T-helper 1 cell treated with Interleukin-12 subunit alpha and Interleukin-12 subunit beta and Interleukin-4 antibody, amounts not matched to agents 30 μg/mL and 1 μg/mL, for 36 hours (primary cell): ENCODE data around the gene GTSE1.
A peak's percentile ranks its signal among the peaks of the same experiment; 100 is the strongest.
"Not testable (repeated sequence)": the region's sequence is repeated elsewhere in the genome, so short reads cannot be mapped to it uniquely, and the experiment has no call there.

Experiments
- H3K27ac Mint-ChIP-seq: one replicate; pipeline ENCODE4 v1.8.0; 2021; ENCODE audit warnings: mild to moderate bottlenecking, mixed read lengths
- H3K27me3 Mint-ChIP-seq: one replicate; pipeline ENCODE4 v1.8.0; 2021; ENCODE audit warnings: low read depth, mixed read lengths
- H3K36me3 Mint-ChIP-seq: one replicate; pipeline ENCODE4 v1.8.0; 2021; ENCODE audit warnings: low read depth, mixed read lengths
- H3K4me1 Mint-ChIP-seq: one replicate; pipeline ENCODE4 v1.8.0; 2021; ENCODE audit warnings: low read depth, mixed read lengths
- H3K4me3 Mint-ChIP-seq: one replicate; pipeline ENCODE4 v1.8.0; 2021; ENCODE audit warnings: mild to moderate bottlenecking, moderate library complexity, mixed read lengths
- H3K9me3 Mint-ChIP-seq: one replicate; pipeline ENCODE4 v1.8.0; 2021; ENCODE audit warnings: mixed read lengths

The GTSE1 gene

GRCh38 chr22:46295277-46295971, 1.2 kb upstream of the GTSE1 start:
- Mint-ChIP-seq H3K36me3 (peaks cover 37% of the 10 kb centered on the region), H3K9me3 (peaks cover 4% of the 10 kb centered on the region), H3K27ac (peak overlapping the region; percentile 80), H3K4me1 (peaks cover 34% of the 10 kb centered on the region), H3K4me3 (peak overlapping the region; percentile 88), H3K27me3 (no peaks in the 10 kb centered on the region)

GRCh38 chr22:46297151-46297812, 612 bp downstream of the GTSE1 start:
- Mint-ChIP-seq H3K36me3 (peaks cover 34% of the 10 kb centered on the region), H3K27me3 (no peaks in the 10 kb centered on the region), H3K4me3 (peak overlapping the region; percentile 93), H3K9me3 (peaks cover 3% of the 10 kb centered on the region), H3K27ac (peak overlapping the region; percentile 76), H3K4me1 (peaks cover 37% of the 10 kb centered on the region)

- peak overlapping the region; percentile 56 for H3K27ac Mint-ChIP-seq
- peaks cover 49% of the 10 kb centered on the region for H3K4me1 Mint-ChIP-seq
- H3K4me3 Mint-ChIP-seq, result peak overlapping the region; percentile 93
- H3K27me3 Mint-ChIP-seq, result no peaks in the 10 kb centered on the region
- peaks cover 33% of the 10 kb centered on the region for H3K36me3 Mint-ChIP-seq
- H3K9me3 Mint-ChIP-seq, result no peaks in the 10 kb centered on the region
Measured at GRCh38 chr22:46299101-46299500, 2.4 kb downstream of the GTSE1 start.

DNA sequence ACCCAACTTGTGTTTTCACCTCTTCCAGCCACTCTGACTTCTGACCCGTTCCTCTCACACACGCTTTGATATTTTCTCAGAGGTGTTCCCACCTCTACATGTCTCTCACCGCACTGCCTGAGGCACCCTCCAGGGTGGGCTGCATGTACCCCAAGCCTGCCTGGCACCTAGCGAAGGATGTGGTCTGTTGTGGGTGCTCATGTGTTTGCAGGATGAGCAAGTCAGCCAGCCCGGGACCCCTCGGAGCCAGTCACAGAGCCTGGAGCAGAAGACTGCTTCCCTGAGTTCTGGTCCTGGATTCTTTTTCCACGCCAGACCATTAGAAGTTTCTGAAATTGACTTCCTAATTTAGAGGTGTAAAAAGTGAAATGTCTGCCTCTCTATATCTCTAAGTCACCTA, 3.8 kb downstream of the GTSE1 start:
- peaks cover 34% of the 10 kb centered on the region for H3K36me3 Mint-ChIP-seq
- H3K27ac Mint-ChIP-seq, result peak overlapping the region; percentile 16
- H3K27me3 Mint-ChIP-seq, result no peaks in the 10 kb centered on the region
- peak overlapping the region; percentile 68 for H3K4me3 Mint-ChIP-seq
- peaks cover 46% of the 10 kb centered on the region for H3K4me1 Mint-ChIP-seq
- no peaks in the 10 kb centered on the region for H3K9me3 Mint-ChIP-seq

GRCh38 chr22:46303347-46303965, 6.8 kb downstream of the GTSE1 start:
- no peak overlapping the region for H3K4me3 Mint-ChIP-seq
- H3K27me3 Mint-ChIP-seq, result no peaks in the 10 kb centered on the region
- H3K9me3 Mint-ChIP-seq, result no peaks in the 10 kb centered on the region
- peaks cover 36% of the 10 kb centered on the region for H3K36me3 Mint-ChIP-seq
- peaks cover 37% of the 10 kb centered on the region for H3K4me1 Mint-ChIP-seq
- H3K27ac Mint-ChIP-seq, result peak overlapping the region; percentile 7

GRCh38 chr22:46308283-46308988, 11.8 kb downstream of the GTSE1 start:
- no peaks in the 10 kb centered on the region for H3K9me3 Mint-ChIP-seq
- no peak overlapping the region for H3K27ac Mint-ChIP-seq
- no peak overlapping the region for H3K4me3 Mint-ChIP-seq
- peaks cover 16% of the 10 kb centered on the region for H3K4me1 Mint-ChIP-seq
- H3K27me3 Mint-ChIP-seq, result no peaks in the 10 kb centered on the region
- H3K36me3 Mint-ChIP-seq, result peaks cover 28% of the 10 kb centered on the region

DNA sequence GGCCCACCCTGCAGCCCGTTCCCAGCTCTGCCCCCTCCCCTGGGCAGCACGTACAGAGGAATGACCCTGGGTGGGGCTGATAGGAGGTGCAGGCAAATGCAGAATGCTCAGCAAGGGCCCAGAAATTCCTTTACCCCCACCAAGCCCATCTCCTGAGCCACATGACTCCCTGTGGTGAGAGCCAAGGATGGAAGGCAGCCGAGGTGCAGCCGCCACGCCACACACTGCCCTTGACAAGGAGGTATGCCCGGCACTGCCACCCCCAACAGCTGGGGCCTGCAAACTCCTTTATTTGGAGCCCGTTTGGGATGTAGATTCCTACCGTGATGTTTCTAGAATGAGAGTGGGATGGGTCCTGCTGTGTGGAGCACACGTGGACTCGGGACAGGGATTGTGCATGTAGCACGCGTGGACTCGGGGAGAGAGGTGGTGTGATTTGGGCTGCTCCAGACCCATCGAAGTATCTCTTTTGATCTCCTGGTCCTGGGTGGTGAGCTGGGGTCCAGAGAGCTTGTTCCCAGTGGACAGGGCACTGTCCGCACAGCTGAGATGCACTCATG, 12.9 kb downstream of the GTSE1 start:
- Mint-ChIP-seq H3K4me3 (no peak overlapping the region), H3K27ac (no peak overlapping the region), H3K4me1 (peaks cover 11% of the 10 kb centered on the region), H3K27me3 (no peaks in the 10 kb centered on the region), H3K9me3 (no peaks in the 10 kb centered on the region), H3K36me3 (peaks cover 25% of the 10 kb centered on the region)

DNA sequence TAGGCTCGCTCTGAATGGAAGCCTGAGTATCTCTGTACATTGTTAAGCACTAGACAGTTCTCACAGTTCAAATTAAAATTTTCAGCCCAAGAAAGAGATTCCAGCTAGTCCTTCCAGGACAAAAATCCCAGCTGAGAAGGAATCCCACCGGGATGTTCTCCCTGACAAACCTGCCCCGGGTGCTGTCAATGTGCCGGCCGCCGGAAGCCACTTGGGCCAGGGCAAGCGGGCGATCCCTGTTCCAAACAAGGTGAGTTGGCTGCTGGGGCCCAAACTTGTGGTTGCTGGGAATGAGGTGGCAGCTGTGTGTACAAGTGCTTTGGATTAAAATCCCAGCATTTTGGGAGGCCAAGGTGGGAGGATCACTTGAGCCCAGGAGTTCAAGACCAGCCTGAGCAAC, 15.4 kb downstream of the GTSE1 start:
- Mint-ChIP-seq H3K27me3 (no peaks in the 10 kb centered on the region), H3K4me1 (peaks cover 8% of the 10 kb centered on the region), H3K36me3 (peaks cover 33% of the 10 kb centered on the region), H3K9me3 (no peaks in the 10 kb centered on the region), H3K4me3 (no peak overlapping the region), H3K27ac (no peak overlapping the region)

- H3K27me3 Mint-ChIP-seq, H3K4me1 Mint-ChIP-seq, H3K4me3 Mint-ChIP-seq, H3K9me3 Mint-ChIP-seq, H3K27ac Mint-ChIP-seq: not testable (repeated sequence)
- H3K36me3 Mint-ChIP-seq, result peaks cover 40% of the 10 kb centered on the region
Measured at GRCh38 chr22:46312848-46313247, 16.2 kb downstream of the GTSE1 start.

- H3K4me3 Mint-ChIP-seq, result no peak overlapping the region
- peaks cover 40% of the 10 kb centered on the region for H3K36me3 Mint-ChIP-seq
- no peak overlapping the region for H3K27ac Mint-ChIP-seq
- no peaks in the 10 kb centered on the region for H3K27me3 Mint-ChIP-seq
- peaks cover 7% of the 10 kb centered on the region for H3K4me1 Mint-ChIP-seq
- H3K9me3 Mint-ChIP-seq, result no peaks in the 10 kb centered on the region
Measured at GRCh38 chr22:46315976-46316375, 19.3 kb downstream of the GTSE1 start.

DNA sequence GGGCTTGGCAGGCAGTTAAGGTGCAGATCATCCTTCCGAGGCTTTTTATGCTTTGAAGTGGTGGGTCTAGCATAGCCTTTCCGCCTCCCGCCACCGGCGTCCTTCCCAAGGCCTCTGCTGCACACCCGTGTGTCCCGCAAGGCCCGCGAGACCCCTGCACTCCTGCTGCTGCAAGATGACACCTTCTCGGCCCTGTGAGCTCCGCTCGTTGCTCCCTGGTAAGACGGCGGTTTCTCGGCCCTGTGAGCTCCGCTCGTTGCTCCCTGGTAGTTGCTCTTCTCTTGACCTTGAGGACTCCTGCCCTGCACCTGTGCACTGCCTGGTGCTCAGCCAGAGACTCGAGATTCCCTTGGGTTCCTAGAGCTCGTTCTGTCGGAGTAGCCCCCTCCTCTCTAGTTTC, 21.0 kb downstream of the GTSE1 start:
- H3K9me3 Mint-ChIP-seq, result no peaks in the 10 kb centered on the region
- peaks cover 6% of the 10 kb centered on the region for H3K4me1 Mint-ChIP-seq
- H3K27ac Mint-ChIP-seq, result no peak overlapping the region
- no peaks in the 10 kb centered on the region for H3K27me3 Mint-ChIP-seq
- H3K36me3 Mint-ChIP-seq, result peaks cover 47% of the 10 kb centered on the region
- no peak overlapping the region for H3K4me3 Mint-ChIP-seq

DNA sequence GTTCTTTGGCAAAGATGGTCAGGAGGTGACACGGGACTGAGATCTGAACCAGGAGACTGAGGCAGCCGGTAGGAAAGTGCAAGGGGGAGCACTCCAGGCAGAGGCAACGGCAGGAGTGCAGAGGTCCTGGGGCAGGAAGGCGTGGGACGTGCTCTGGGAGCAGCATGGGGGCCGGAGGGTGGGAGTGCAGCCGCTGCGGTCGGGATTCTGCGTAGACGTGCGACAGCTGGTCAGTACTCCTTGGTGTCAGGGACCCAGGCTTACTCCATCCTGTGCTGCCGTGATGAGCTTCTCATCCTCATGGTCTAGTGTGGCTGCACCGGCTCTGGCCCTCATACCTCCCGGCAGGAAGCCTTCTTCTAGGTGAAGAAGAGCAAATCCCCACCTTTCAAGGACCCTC, 21.9 kb downstream of the GTSE1 start:
- no peak overlapping the region for H3K27ac Mint-ChIP-seq
- H3K36me3 Mint-ChIP-seq, result peaks cover 56% of the 10 kb centered on the region
- no peak overlapping the region for H3K4me3 Mint-ChIP-seq
- H3K9me3 Mint-ChIP-seq, result no peaks in the 10 kb centered on the region
- no peaks in the 10 kb centered on the region for H3K27me3 Mint-ChIP-seq
- H3K4me1 Mint-ChIP-seq, result peaks cover 6% of the 10 kb centered on the region

- Mint-ChIP-seq H3K36me3 (peaks cover 56% of the 10 kb centered on the region), H3K4me3 (no peak overlapping the region)
Measured at GRCh38 chr22:46319319-46319718, 22.6 kb downstream of the GTSE1 start.

GRCh38 chr22:46320166-46320710, 23.6 kb downstream of the GTSE1 start:
- Mint-ChIP-seq H3K36me3 (peaks cover 56% of the 10 kb centered on the region), H3K4me3 (no peak overlapping the region), H3K27me3 (no peaks in the 10 kb centered on the region), H3K4me1 (peaks cover 4% of the 10 kb centered on the region), H3K27ac (no peak overlapping the region), H3K9me3 (no peaks in the 10 kb centered on the region)

More at GRCh38 chr22:46319319-46319718, 22.6 kb downstream of the GTSE1 start:
- no peaks in the 10 kb centered on the region for H3K9me3 Mint-ChIP-seq
- H3K4me1 Mint-ChIP-seq, result peaks cover 5% of the 10 kb centered on the region
- no peaks in the 10 kb centered on the region for H3K27me3 Mint-ChIP-seq
- H3K27ac Mint-ChIP-seq, result peak overlapping the region; percentile 31
